ENCODE results near the gene UHMK1.

Gene UHMK1

DNA sequence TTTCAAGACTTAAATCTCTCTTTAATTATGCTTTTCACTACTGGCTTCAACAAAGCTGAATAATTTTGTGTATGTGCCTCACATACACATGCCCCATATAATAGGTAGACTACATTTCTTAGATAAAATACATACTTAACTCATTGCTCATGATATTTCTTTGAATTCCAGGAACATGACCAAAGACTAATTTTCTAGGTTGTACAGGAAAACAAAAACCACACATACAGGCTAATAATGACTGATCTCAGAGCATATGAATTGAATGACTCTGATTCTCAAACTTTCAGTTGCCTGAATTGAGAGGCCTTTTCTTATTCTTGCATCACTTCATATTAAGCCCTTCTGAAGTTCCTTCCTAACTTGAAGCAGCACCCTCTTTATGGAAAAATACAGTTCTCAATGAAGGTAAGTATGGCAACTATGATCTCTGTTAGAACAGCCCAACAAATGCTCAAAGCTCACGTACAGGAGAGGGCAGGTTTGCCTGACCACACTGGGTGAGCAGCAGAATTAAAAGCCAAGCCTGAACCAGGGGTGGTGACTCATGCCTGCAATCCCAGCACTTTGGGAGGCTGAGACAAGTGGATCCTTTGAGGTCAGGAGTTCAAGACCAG is 41.3 kb downstream of the UHMK1 start:
- TF ChIP-seq, protein P1, sequence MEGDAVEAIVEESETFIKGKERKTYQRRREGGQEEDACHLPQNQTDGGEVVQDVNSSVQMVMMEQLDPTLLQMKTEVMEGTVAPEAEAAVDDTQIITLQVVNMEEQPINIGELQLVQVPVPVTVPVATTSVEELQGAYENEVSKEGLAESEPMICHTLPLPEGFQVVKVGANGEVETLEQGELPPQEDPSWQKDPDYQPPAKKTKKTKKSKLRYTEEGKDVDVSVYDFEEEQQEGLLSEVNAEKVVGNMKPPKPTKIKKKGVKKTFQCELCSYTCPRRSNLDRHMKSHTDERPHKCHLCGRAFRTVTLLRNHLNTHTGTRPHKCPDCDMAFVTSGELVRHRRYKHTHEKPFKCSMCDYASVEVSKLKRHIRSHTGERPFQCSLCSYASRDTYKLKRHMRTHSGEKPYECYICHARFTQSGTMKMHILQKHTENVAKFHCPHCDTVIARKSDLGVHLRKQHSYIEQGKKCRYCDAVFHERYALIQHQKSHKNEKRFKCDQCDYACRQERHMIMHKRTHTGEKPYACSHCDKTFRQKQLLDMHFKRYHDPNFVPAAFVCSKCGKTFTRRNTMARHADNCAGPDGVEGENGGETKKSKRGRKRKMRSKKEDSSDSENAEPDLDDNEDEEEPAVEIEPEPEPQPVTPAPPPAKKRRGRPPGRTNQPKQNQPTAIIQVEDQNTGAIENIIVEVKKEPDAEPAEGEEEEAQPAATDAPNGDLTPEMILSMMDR (IDR thresholded peaks at IDR 0.05; ENCODE audit: insufficient read depth, low read length, poor library complexity, severe bottlenecking) = no peak
- no peaks in the 10 kb centered on the region for H3K36me3 ChIP-seq (ENCODE audit: control insufficient read depth, insufficient read depth, low read length)
- H3K4me3 ChIP-seq (replicated peaks; ENCODE audit: low read depth, low read length) = no peak overlapping the region
- no peak for DNase-seq (ENCODE audit: extremely low read depth, insufficient read length)
- H3K27me3 ChIP-seq (replicated peaks; ENCODE audit: control insufficient read depth, insufficient read depth, low read length) = no peaks in the 10 kb centered on the region

DNA sequence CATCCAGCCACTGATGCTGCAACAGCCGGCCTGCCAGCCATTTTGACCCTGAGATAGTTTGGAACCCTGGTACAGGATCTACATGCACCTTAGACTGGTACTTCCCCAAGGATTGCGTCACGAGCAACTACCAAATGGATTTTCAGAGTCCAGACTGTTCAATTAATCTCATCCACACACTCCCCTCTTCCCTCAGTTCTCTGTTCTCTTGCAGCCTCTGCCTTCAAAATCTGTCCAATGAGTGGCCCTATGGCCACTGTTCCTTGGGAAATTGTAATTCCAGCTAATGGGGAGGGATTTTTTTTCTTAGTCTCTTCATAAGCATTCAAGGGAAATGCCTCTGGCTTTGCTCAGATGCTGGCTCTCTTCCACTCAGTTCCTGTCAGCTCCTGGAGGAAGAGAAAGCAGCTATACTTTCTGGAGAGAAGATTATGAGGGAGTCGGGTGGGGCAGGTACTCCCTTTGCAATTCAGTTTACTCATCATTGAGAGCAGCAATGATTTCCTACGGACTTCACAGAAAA is 44.1 kb downstream of the UHMK1 start:
- no peak for DNase-seq (ENCODE audit: extremely low read depth, insufficient read length)
- Histone ChIP-seq H3K27me3 (replicated peaks; ENCODE audit: control insufficient read depth, insufficient read depth, low read length) (no peaks in the 10 kb centered on the region), H3K36me3 (ENCODE audit: control insufficient read depth, insufficient read depth, low read length) (no peaks in the 10 kb centered on the region), H3K4me3 (replicated peaks; ENCODE audit: low read depth, low read length) (no peak overlapping the region)
- TF ChIP-seq, protein P1 (IDR thresholded peaks at IDR 0.05; ENCODE audit: insufficient read depth, low read length, poor library complexity, severe bottlenecking) = no peak

DNA sequence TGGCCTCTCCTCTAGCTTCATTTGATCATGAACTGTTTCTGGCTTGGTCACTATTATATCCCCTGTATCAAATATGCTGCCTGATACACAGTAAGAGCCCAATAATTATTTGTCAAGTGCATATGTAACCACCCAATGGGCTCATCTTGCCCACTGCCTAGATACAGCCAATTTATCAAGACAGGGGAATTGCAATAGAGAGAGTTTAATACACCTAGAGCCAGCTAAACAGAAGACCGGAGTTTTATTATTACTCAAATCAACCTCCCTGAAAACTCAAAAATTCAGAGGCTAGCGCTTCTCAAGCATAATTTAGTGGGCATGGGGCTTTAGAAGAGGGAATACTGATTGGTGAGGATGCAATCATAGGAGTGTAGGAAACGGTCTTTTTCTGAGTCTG is 45.6 kb downstream of the UHMK1 start:
- Histone ChIP-seq H3K27me3 (replicated peaks; ENCODE audit: control insufficient read depth, insufficient read depth, low read length) (no peaks in the 10 kb centered on the region), H3K4me3 (replicated peaks; ENCODE audit: low read depth, low read length) (no peak overlapping the region), H3K36me3 (ENCODE audit: control insufficient read depth, insufficient read depth, low read length) (no peaks in the 10 kb centered on the region)
- TF ChIP-seq, protein P1 (IDR thresholded peaks at IDR 0.05; ENCODE audit: insufficient read depth, low read length, poor library complexity, severe bottlenecking) = no peak
- DNase-seq (ENCODE audit: extremely low read depth, insufficient read length) = no peak

DNA sequence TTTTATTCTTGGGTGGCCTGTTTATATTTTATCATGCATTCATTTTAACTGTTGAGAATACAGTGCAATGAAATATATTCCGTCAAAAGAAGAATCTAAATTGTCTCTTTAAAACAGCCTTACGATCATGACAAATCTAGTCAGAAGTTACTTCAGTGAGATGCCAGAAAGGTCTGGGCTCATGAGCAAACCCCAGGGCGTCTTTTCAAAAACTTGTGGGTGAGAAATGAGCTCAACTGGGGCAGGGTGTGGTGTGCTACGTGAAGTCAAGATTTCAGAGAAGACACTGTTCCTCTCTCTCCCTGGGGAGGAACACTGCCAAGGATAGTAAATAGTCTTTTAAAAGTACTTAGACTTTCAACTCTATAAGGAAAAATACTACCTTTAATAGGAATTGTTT is 50.6 kb downstream of the UHMK1 start:
- TF ChIP-seq, protein P1 (IDR thresholded peaks at IDR 0.05; ENCODE audit: insufficient read depth, low read length, poor library complexity, severe bottlenecking) = no peak
- H3K27me3 ChIP-seq (replicated peaks; ENCODE audit: control insufficient read depth, insufficient read depth, low read length) = no peaks in the 10 kb centered on the region
- H3K36me3 ChIP-seq (ENCODE audit: control insufficient read depth, insufficient read depth, low read length) = no peaks in the 10 kb centered on the region
- no peak overlapping the region for H3K4me3 ChIP-seq (replicated peaks; ENCODE audit: low read depth, low read length)
- DNase-seq (ENCODE audit: extremely low read depth, insufficient read length) = no peak

DNA sequence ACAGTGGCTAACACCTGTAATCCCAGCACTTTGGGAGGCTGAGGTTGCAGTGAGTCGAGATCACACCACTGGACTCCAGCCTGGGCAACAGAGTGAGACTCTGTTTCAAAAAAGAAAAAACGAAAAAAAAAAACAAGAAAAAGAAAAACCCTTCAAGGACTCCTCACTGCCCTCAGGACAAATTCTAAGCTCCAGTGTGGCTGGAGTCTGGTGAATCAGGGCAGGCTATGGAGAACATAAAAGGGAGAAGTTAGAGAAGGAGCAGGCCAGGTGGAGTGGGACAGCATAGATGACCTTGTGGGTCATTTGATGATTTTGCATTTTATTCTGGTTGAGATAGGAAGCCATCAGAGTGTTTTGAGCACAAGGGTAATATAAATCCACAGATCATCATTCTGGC is 51.4 kb downstream of the UHMK1 start:
- H3K36me3 ChIP-seq (ENCODE audit: control insufficient read depth, insufficient read depth, low read length) = no peaks in the 10 kb centered on the region
- TF ChIP-seq, protein P1 (IDR thresholded peaks at IDR 0.05; ENCODE audit: insufficient read depth, low read length, poor library complexity, severe bottlenecking) = no peak
- no peak overlapping the region for H3K4me3 ChIP-seq (replicated peaks; ENCODE audit: low read depth, low read length)
- H3K27me3 ChIP-seq (replicated peaks; ENCODE audit: control insufficient read depth, insufficient read depth, low read length) = no peaks in the 10 kb centered on the region
- DNase-seq (ENCODE audit: extremely low read depth, insufficient read length) = no peak

DNA sequence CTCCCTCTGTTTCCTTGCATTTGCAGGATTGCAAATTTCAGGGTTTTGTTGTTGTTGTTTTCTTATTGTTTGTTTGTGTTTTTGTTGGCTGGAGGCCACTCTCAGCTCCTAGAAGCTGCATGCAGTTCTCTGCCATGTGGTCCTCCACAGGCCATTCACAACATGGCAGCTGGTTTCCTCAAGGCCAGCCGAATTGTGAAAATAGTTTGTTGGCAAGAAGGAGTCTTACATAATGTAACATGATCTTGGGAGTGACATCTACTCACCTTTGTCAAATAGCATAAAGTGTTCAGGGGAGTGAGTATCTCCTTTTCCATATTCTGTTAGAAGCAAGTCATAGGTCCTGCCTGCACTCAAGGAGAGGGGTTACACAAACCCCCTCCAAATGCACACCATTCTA is 53.3 kb downstream of the UHMK1 start:
- Histone ChIP-seq H3K4me3 (replicated peaks; ENCODE audit: low read depth, low read length) (no peak overlapping the region), H3K27me3 (replicated peaks; ENCODE audit: control insufficient read depth, insufficient read depth, low read length) (no peaks in the 10 kb centered on the region), H3K36me3 (ENCODE audit: control insufficient read depth, insufficient read depth, low read length) (no peaks in the 10 kb centered on the region)
- TF ChIP-seq, protein P1 (IDR thresholded peaks at IDR 0.05; ENCODE audit: insufficient read depth, low read length, poor library complexity, severe bottlenecking) = no peak
- no peak for DNase-seq (ENCODE audit: extremely low read depth, insufficient read length)

All from GM06990 (cell line).